ENCODE measurements around the gene ANGPTL2. TPM values are rescaled to one million over a fixed set of nuclear protein-coding genes. Genes with fewer than 3 reads are reported as not detected.

ANGPTL2 gene
- total and polyA plus RNA-seq, 4 donors = 0.93 to 3.2 (median 1.9) TPM

DNA sequence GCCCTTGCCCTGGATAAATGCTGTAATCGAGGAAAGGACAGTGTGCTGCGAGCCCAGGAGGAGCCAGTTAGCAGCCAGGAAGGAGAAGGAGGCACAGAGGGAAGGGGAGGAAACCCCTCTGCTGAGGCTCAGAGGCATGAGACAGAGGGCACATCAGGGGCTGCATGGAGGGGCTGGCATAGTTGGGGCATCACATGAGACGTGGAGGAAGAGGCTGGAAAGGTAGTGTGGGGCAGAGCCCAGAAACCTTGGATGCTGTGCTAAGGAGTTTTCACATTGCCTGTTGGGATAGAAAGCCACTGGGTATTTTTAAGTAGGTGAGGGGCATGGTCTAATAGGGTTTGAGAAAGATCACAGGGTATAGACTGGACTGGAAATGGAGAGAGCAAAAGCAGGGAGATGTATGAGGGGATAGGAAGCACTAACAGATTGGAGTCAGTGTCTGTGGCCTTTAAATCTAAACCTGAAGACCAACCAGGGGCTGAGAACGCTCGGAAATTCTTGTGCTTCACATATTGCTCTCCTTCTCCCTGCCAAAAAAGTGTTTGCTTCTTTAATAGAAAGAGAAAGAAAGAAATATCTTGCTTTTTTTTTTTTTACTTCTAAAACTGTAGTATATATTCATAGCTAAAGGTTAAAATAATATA, 33.0 kb upstream of the ANGPTL2 start:
- 94% methylated on average over 5 of the region's 5 CpGs for WGBS
- Histone ChIP-seq H3K36me3 (ENCODE audit: control insufficient read depth in 4 of 4, insufficient read depth in 3 of 4, low read depth in 1 of 4, low read length in 3 of 4) (no peaks in the 10 kb centered on the region), H3K4me3 (ENCODE audit: low read depth in 1 of 3, low read length in 3 of 3) (no peak overlapping the region), H3K9me3 (ENCODE audit: control insufficient read depth in 4 of 4, low read length in 3 of 4) (no peaks in the 10 kb centered on the region), H3K27ac (ENCODE audit: low read depth in 1 of 2, low read length in 2 of 2) (no peak overlapping the region), H3K4me1 (ENCODE audit: control insufficient read depth in 4 of 4, insufficient read depth in 4 of 4, low read length in 3 of 4) (peaks cover 0 to 14% (median 7%) of the 10 kb centered on the region in 4 donors), H3K27me3 (ENCODE audit: control insufficient read depth in 4 of 4, insufficient read depth in 4 of 4, low read length in 3 of 4) (no peaks in the 10 kb centered on the region), H3K9ac (ENCODE audit: low read depth in 1 of 2, low read length in 2 of 2) (no peak overlapping the region)
- no peak for TF ChIP-seq CTCF (IDR thresholded peaks at IDR 0.05; ENCODE audit: low read depth, low read length, missing input control)
- TF ChIP-seq HNF4A (conservative IDR thresholded peaks at IDR 0.05) = no peak
- TF ChIP-seq HNF4G (IDR thresholded peaks at IDR 0.05) = no peak
- TF ChIP-seq RXRA (IDR thresholded peaks at IDR 0.05) = no peak
- TF ChIP-seq RAD21 (IDR thresholded peaks at IDR 0.05) = no peak
- TF ChIP-seq FOXA1 (IDR thresholded peaks at IDR 0.05) = no peak
- no peak for TF ChIP-seq YY1 (IDR thresholded peaks at IDR 0.05)
- no peak for TF ChIP-seq EGR1 (IDR thresholded peaks at IDR 0.05; ENCODE audit: low read depth in 2 of 2)
- TF ChIP-seq SP1 (IDR thresholded peaks at IDR 0.05) = no peak
- TF ChIP-seq FOXA2 (IDR thresholded peaks at IDR 0.05) = no peak
- TF ChIP-seq JUND (IDR thresholded peaks at IDR 0.05) = no peak
- TF ChIP-seq GABPA (IDR thresholded peaks at IDR 0.05 in 1 of 2, conservative IDR thresholded peaks at IDR 0.05 in 1 of 2) = no peak
- TF ChIP-seq, protein P1, sequence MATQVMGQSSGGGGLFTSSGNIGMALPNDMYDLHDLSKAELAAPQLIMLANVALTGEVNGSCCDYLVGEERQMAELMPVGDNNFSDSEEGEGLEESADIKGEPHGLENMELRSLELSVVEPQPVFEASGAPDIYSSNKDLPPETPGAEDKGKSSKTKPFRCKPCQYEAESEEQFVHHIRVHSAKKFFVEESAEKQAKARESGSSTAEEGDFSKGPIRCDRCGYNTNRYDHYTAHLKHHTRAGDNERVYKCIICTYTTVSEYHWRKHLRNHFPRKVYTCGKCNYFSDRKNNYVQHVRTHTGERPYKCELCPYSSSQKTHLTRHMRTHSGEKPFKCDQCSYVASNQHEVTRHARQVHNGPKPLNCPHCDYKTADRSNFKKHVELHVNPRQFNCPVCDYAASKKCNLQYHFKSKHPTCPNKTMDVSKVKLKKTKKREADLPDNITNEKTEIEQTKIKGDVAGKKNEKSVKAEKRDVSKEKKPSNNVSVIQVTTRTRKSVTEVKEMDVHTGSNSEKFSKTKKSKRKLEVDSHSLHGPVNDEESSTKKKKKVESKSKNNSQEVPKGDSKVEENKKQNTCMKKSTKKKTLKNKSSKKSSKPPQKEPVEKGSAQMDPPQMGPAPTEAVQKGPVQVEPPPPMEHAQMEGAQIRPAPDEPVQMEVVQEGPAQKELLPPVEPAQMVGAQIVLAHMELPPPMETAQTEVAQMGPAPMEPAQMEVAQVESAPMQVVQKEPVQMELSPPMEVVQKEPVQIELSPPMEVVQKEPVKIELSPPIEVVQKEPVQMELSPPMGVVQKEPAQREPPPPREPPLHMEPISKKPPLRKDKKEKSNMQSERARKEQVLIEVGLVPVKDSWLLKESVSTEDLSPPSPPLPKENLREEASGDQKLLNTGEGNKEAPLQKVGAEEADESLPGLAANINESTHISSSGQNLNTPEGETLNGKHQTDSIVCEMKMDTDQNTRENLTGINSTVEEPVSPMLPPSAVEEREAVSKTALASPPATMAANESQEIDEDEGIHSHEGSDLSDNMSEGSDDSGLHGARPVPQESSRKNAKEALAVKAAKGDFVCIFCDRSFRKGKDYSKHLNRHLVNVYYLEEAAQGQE (IDR thresholded peaks at IDR 0.05) = no peak
- TF ChIP-seq, protein P2, sequence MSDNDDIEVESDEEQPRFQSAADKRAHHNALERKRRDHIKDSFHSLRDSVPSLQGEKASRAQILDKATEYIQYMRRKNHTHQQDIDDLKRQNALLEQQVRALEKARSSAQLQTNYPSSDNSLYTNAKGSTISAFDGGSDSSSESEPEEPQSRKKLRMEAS (IDR thresholded peaks at IDR 0.05) = no peak
- no peak for TF ChIP-seq ATF3 (IDR thresholded peaks at IDR 0.05)
- peak; percentile 6 for DNase-seq (ENCODE audit: low spot score)

GRCh38 chr9:127154390-127155191, 32.2 kb upstream of the ANGPTL2 start:
- 80% methylated on average over 13 of the region's 13 CpGs for WGBS
- H3K4me1 ChIP-seq (ENCODE audit: control insufficient read depth in 4 of 4, insufficient read depth in 4 of 4, low read length in 3 of 4) = peaks cover 0 to 8% (median 4%) of the 10 kb centered on the region in 4 donors
- peak; percentile 21 for DNase-seq (ENCODE audit: low spot score)
- no peak overlapping the region for H3K4me3 ChIP-seq (ENCODE audit: low read depth in 1 of 3, low read length in 3 of 3)
- H3K36me3 ChIP-seq (ENCODE audit: control insufficient read depth in 4 of 4, insufficient read depth in 3 of 4, low read depth in 1 of 4, low read length in 3 of 4) = no peaks in the 10 kb centered on the region
- no peak for TF ChIP-seq GABPA (IDR thresholded peaks at IDR 0.05 in 1 of 2, conservative IDR thresholded peaks at IDR 0.05 in 1 of 2)
- no peak for TF ChIP-seq YY1 (IDR thresholded peaks at IDR 0.05)
- TF ChIP-seq RXRA (IDR thresholded peaks at IDR 0.05) = no peak
- TF ChIP-seq TAF1 (conservative IDR thresholded peaks at IDR 0.05) = no peak
- no peak for TF ChIP-seq FOXA2 (IDR thresholded peaks at IDR 0.05)
- TF ChIP-seq ATF3 (IDR thresholded peaks at IDR 0.05) = no peak
- no peak for TF ChIP-seq SP1 (IDR thresholded peaks at IDR 0.05)
- TF ChIP-seq, protein P2 (IDR thresholded peaks at IDR 0.05) = no peak
- no peak overlapping the region for H3K9ac ChIP-seq (ENCODE audit: low read depth in 1 of 2, low read length in 2 of 2)
- H3K27me3 ChIP-seq (ENCODE audit: control insufficient read depth in 4 of 4, insufficient read depth in 4 of 4, low read length in 3 of 4) = no peaks in the 10 kb centered on the region
- no peak overlapping the region for H3K27ac ChIP-seq (ENCODE audit: low read depth in 1 of 2, low read length in 2 of 2)
- H3K9me3 ChIP-seq (ENCODE audit: control insufficient read depth in 4 of 4, low read length in 3 of 4) = no peaks in the 10 kb centered on the region
